Prostate gland (tissue), 2 donors: ENCODE results near the gene MYCBP2. TPM values are rescaled to one million over a fixed set of nuclear protein-coding genes. Genes with fewer than 3 reads are reported as not detected.

ENCODE experiments used
- DNase-seq: peaks from one replicate; pipeline ENCODE4 v3.0.0-alpha.2; 2019; ENCODE audit warnings: low spot score
- H3K27ac ChIP-seq, 2 donors: fragments of 200-600 bp; sonication (generic); 2 replicates each; pipeline ENCODE4 v1.5.1; 2017 to 2019
- H3K27me3 ChIP-seq: fragments of 200-600 bp; sonication (generic); replicated peaks from 2 replicates; pipeline ENCODE4 v1.5.1; 2019; ENCODE audit not compliant: insufficient read depth
- H3K36me3 ChIP-seq, 2 donors: fragments of 200-600 bp; sonication (generic); 1 replicate in 1 of 2; 2 replicates in 1 of 2; pipeline versions ENCODE4 v1.5.1 to v1.8.1; 2017 to 2019
- H3K4me1 ChIP-seq: fragments of 200-600 bp; sonication (generic); replicated peaks from 2 replicates; pipeline ENCODE4 v1.5.1; 2019
- H3K4me3 ChIP-seq, 2 donors: fragments of 200-600 bp; sonication (generic); 2 replicates each; pipeline ENCODE4 v1.5.1; 2017 to 2019
- H3K9me3 ChIP-seq: fragments of 200-600 bp; sonication (generic); 2 replicates; pipeline ENCODE4 v1.5.1; 2017
- CTCF ChIP-seq, 4 experiments: fragments of 200-600 bp in 2 of 4; fragments of 450-650 bp in 2 of 4; sonication (generic) in 2 of 4; IDR thresholded peaks; 1 replicate in 3 of 4; 2 replicates in 1 of 4; pipeline ENCODE4 v1.5.1; 2016 to 2019; ENCODE audit warnings: antibody characterized with exemption in 4 of 4, mild to moderate bottlenecking in 2 of 4, moderate library complexity in 2 of 4
- POLR2A ChIP-seq: fragments of 450-650 bp; IDR thresholded peaks from one replicate; pipeline ENCODE4 v1.6.1; 2016; ENCODE audit warnings: antibody characterized with exemption, mild to moderate bottlenecking
- POLR2AphosphoS5 ChIP-seq: sonication (generic); formaldehyde crosslinking; IDR thresholded peaks from one replicate; pipeline ENCODE4 v1.6.1; 2017; ENCODE audit warnings: antibody characterized with exemption
- WGBS: methylation state at CpG from one replicate; pipeline ENCODE4 v1.1.5; 2018; 5-methylcytosine and 5-hydroxymethylcytosine counted together
- intact Hi-C: fragments of 100-400 bp; cut with DNase I; formaldehyde crosslinking; loops from one replicate; pipeline ENCODE4 v1.14.2; 2022
- total RNA-seq, 2 donors: library from RNA; depleted of rRNA; stranded (reverse); fragments of >200 nt; gene quantifications; one replicate each; pipeline ENCODE4 v1.1.0, GENCODE V29; 2016

Gene MYCBP2
- total RNA-seq, 2 donors from 2014 or later, result 127 to 132 TPM

- Histone ChIP-seq H3K4me3 (no peak overlapping the region), H3K9me3 (no peaks in the 10 kb centered on the region), H3K27ac (no peak overlapping the region), H3K4me1 (no peaks in the 10 kb centered on the region), H3K27me3 (no peaks in the 10 kb centered on the region), H3K36me3 (no peaks in the 10 kb centered on the region)
- no peak for DNase-seq
- TF ChIP-seq POLR2AphosphoS5, result no peak
- TF ChIP-seq CTCF (IDR thresholded peaks at IDR 0.05), result no peak
- no peak for TF ChIP-seq POLR2A
- WGBS, result 42% methylated on average over 6 of the region's 6 CpGs
- intact Hi-C loops, result no loop called here
These were observed 12.1 kb upstream of the MYCBP2 start for GRCh38 chr13:77338961-77339401.

- WGBS, result 97% methylated on average over 2 of the region's 2 CpGs
- intact Hi-C loops, result no loop called here
- Histone ChIP-seq H3K27ac (no peak overlapping the region), H3K4me3 (no peak overlapping the region), H3K9me3 (no peaks in the 10 kb centered on the region), H3K36me3 (no peaks in the 10 kb centered on the region), H3K4me1 (no peaks in the 10 kb centered on the region), H3K27me3 (no peaks in the 10 kb centered on the region)
- DNase-seq, result no peak
- TF ChIP-seq POLR2AphosphoS5 (no peak), POLR2A (no peak), CTCF (IDR thresholded peaks at IDR 0.05) (no peak)
These were observed 11.4 kb upstream of the MYCBP2 start for GRCh38 chr13:77338329-77338728.

- Histone ChIP-seq H3K27ac (no peak overlapping the region), H3K4me1 (no peaks in the 10 kb centered on the region), H3K36me3 (no peaks in the 10 kb centered on the region), H3K9me3 (no peaks in the 10 kb centered on the region), H3K4me3 (no peak overlapping the region), H3K27me3 (no peaks in the 10 kb centered on the region)
- WGBS, result 78% methylated on average over 3 of the region's 3 CpGs
- DNase-seq, result no peak
- intact Hi-C loops, result no loop called here
- TF ChIP-seq POLR2AphosphoS5, result no peak
- TF ChIP-seq CTCF (IDR thresholded peaks at IDR 0.05), result no peak
- no peak for TF ChIP-seq POLR2A
These were observed 10.3 kb upstream of the MYCBP2 start for GRCh38 chr13:77337159-77337558.

- Histone ChIP-seq H3K4me1 (no peaks in the 10 kb centered on the region), H3K9me3 (no peaks in the 10 kb centered on the region), H3K4me3 (no peak overlapping the region), H3K27me3 (no peaks in the 10 kb centered on the region), H3K27ac (no peak overlapping the region), H3K36me3 (no peaks in the 10 kb centered on the region)
- TF ChIP-seq POLR2AphosphoS5, result no peak
- no peak for DNase-seq
- intact Hi-C loops, result no loop called here
These were observed 8.6 kb upstream of the MYCBP2 start for GRCh38 chr13:77335543-77335942.

GRCh38 chr13:77333594-77333993, 6.7 kb upstream of the MYCBP2 start:
- DNase-seq, result no peak
- Histone ChIP-seq H3K9me3 (no peaks in the 10 kb centered on the region), H3K36me3 (no peaks in the 10 kb centered on the region), H3K4me3 (no peak overlapping the region), H3K27me3 (no peaks in the 10 kb centered on the region), H3K4me1 (no peaks in the 10 kb centered on the region), H3K27ac (no peak overlapping the region)
- intact Hi-C loops, result no loop called here
- no peak for TF ChIP-seq CTCF (IDR thresholded peaks at IDR 0.05)
- no peak for TF ChIP-seq POLR2AphosphoS5
- no peak for TF ChIP-seq POLR2A
- 49% methylated on average over 4 of the region's 4 CpGs for WGBS
